A673 (cell line): ENCODE measurements around the gene ILKAP.

Experiments
- EZH2 ChIP-seq: fragments of 200-600 bp; sonication (generic); IDR thresholded peaks from 2 replicates; pipeline ENCODE4 v1.6.1; 2017; ENCODE audit warnings: borderline replicate concordance, low read depth, mild to moderate bottlenecking, mixed read lengths, antibody characterized with exemption, low read length; ENCODE audit not compliant: poor library complexity, severe bottlenecking
- TF ChIP-seq, protein P1 (sequence below): fragments of 300-800, 200-600 bp; sonication (generic); conservative IDR thresholded peaks from 2 replicates; pipeline ENCODE4 v1.5.1; 2017; ENCODE audit warnings: low read depth, mild to moderate bottlenecking, antibody characterized with exemption, low read length, moderate library complexity, mixed read lengths

GRCh38 chr2:238151205-238151604 is 52.3 kb downstream of the ILKAP start:
- TF ChIP-seq, protein P1, sequence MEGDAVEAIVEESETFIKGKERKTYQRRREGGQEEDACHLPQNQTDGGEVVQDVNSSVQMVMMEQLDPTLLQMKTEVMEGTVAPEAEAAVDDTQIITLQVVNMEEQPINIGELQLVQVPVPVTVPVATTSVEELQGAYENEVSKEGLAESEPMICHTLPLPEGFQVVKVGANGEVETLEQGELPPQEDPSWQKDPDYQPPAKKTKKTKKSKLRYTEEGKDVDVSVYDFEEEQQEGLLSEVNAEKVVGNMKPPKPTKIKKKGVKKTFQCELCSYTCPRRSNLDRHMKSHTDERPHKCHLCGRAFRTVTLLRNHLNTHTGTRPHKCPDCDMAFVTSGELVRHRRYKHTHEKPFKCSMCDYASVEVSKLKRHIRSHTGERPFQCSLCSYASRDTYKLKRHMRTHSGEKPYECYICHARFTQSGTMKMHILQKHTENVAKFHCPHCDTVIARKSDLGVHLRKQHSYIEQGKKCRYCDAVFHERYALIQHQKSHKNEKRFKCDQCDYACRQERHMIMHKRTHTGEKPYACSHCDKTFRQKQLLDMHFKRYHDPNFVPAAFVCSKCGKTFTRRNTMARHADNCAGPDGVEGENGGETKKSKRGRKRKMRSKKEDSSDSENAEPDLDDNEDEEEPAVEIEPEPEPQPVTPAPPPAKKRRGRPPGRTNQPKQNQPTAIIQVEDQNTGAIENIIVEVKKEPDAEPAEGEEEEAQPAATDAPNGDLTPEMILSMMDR: no peak
- TF ChIP-seq EZH2: no peak
